Left ventricle myocardium inferior (tissue), 1 donor: ENCODE results near the gene TRDMT1. TPM values are rescaled to one million over a fixed set of nuclear protein-coding genes. Genes with fewer than 3 reads are reported as not detected.

Experiments
- DNase-seq: peaks from one replicate; pipeline ENCODE4 v3.0.0-alpha.2; 2020
- H3K27ac ChIP-seq: fragments of 200-600 bp; replicated peaks from 2 replicates; pipeline ENCODE4 v1.8.0; 2021
- H3K27me3 ChIP-seq: fragments of 200-600 bp; 2 replicates; pipeline ENCODE4 v1.8.0; 2021; ENCODE audit warnings: low read depth
- H3K36me3 ChIP-seq: fragments of 200-600 bp; 2 replicates; pipeline ENCODE4 v1.8.0; 2021
- H3K4me1 ChIP-seq: fragments of 200-600 bp; 2 replicates; pipeline ENCODE4 v1.8.0; 2021
- H3K4me3 ChIP-seq: fragments of 200-600 bp; 2 replicates; pipeline ENCODE4 v1.8.0; 2021; ENCODE audit warnings: mild to moderate bottlenecking, moderate library complexity
- H3K9me3 ChIP-seq: fragments of 200-600 bp; replicated peaks from 2 replicates; pipeline ENCODE4 v1.8.0; 2021
- intact Hi-C: fragments of 100-400 bp; cut with micrococcal nuclease; formaldehyde crosslinking; loops from one replicate; pipeline ENCODE4 v1.11.0; 2022
- total RNA-seq: library from RNA; stranded (reverse); fragmentation: NEBNext Ultra II Directional; extraction: Animal tissue kit (Norgen Biotek cat#: 25700); gene quantifications from one replicate; pipeline ENCODE4 v1.2.1, GENCODE V29; 2021
- TF ChIP-seq, protein P1 (sequence below): fragments of 200-600 bp; IDR thresholded peaks from 2 replicates; pipeline ENCODE4 v1.8.0; 2021; ENCODE audit warnings: antibody characterized with exemption, mild to moderate bottlenecking, borderline replicate concordance
- donor health status: DM: no; HTN: yes; CAD: no; lungs with severe emphysema.

The TRDMT1 gene
- total RNA-seq, 1 donor from 2014 or later: 4.0 TPM

DNA sequence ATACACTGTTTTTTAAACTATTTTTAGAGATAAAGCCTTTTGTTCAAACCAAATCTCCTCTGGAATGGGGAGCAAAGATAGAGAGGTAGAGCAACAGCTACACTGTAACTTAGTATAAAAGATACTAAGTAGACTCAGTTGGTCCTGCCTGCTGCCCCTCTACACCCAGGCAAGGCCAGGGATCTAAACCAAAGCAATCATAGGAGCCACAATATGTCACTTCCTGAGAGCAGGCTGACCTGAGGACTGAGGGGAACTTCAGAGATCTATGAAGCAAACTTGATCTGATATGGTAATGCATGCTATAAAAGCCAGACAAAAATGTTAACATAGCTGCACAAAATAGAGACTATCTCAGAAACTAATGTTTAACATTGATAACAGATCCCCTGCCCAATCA lies 7.0 kb upstream of the TRDMT1 start:
- Histone ChIP-seq H3K4me3 (no peak overlapping the region), H3K36me3 (no peaks in the 10 kb centered on the region), H3K4me1 (no peaks in the 10 kb centered on the region), H3K9me3 (no peaks in the 10 kb centered on the region), H3K27me3 (no peaks in the 10 kb centered on the region), H3K27ac (no peak overlapping the region)
- TF ChIP-seq, protein P1, sequence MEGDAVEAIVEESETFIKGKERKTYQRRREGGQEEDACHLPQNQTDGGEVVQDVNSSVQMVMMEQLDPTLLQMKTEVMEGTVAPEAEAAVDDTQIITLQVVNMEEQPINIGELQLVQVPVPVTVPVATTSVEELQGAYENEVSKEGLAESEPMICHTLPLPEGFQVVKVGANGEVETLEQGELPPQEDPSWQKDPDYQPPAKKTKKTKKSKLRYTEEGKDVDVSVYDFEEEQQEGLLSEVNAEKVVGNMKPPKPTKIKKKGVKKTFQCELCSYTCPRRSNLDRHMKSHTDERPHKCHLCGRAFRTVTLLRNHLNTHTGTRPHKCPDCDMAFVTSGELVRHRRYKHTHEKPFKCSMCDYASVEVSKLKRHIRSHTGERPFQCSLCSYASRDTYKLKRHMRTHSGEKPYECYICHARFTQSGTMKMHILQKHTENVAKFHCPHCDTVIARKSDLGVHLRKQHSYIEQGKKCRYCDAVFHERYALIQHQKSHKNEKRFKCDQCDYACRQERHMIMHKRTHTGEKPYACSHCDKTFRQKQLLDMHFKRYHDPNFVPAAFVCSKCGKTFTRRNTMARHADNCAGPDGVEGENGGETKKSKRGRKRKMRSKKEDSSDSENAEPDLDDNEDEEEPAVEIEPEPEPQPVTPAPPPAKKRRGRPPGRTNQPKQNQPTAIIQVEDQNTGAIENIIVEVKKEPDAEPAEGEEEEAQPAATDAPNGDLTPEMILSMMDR: no peak
- intact Hi-C loops: no loop called here
- no peak for DNase-seq

DNA sequence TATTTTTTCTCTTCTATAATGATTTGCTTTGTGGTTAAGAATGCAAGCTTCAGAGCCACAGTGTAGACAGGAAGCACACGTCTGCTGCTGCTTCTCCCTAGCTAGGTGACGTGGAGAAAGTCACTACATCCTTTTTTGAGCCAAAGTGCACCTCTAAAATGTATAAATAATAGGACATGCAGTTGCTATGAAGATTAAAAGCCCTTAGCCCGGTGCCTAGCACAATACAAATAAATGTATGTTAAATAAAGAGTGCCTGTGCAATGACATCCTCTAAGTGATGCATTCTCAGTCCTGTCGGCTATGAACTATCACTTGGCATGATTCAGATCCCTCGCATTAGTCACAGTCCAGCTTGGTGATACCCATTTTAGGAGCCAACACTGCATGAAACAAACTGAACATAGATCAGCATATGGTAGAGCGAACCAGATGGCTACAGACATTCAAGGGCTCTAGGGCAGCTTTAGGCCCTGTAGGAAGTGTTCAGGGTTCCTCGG lies 4.8 kb upstream of the TRDMT1 start:
- no peaks in the 10 kb centered on the region for H3K9me3 ChIP-seq
- no peak for DNase-seq
- no peak overlapping the region for H3K27ac ChIP-seq

DNA sequence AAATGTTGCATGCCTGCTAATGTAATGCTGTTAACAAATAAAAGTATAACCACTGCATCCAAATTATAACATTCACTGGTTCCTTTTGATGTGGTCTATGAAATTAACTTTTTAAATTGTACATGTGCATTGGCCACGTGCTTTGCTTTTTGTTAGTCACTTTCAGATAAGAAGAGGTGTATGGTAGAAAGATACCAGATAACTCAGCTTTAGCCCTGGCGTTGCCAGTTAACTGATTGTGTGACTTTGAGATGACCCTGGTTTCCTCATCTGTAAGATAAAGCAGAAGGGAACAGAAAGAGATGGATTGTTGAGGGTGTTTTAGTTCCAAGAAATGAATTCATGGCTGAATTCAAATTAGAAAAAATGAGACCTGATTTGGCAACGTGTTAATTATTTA lies 1.9 kb upstream of the TRDMT1 start:
- Histone ChIP-seq H3K27ac (no peak overlapping the region), H3K4me3 (no peak overlapping the region), H3K4me1 (peaks cover 30% of the 10 kb centered on the region), H3K9me3 (no peaks in the 10 kb centered on the region), H3K36me3 (no peaks in the 10 kb centered on the region), H3K27me3 (no peaks in the 10 kb centered on the region)
- intact Hi-C loops: no loop called here
- DNase-seq: no peak
- TF ChIP-seq, protein P1: no peak

More for the DNA sequence above, 4.8 kb upstream of the TRDMT1 start:
- TF ChIP-seq, protein P1: no peak
- Histone ChIP-seq H3K4me1 (peaks cover 6% of the 10 kb centered on the region), H3K4me3 (no peak overlapping the region), H3K27me3 (no peaks in the 10 kb centered on the region), H3K36me3 (no peaks in the 10 kb centered on the region)
- intact Hi-C loops: no loop called here

DNA sequence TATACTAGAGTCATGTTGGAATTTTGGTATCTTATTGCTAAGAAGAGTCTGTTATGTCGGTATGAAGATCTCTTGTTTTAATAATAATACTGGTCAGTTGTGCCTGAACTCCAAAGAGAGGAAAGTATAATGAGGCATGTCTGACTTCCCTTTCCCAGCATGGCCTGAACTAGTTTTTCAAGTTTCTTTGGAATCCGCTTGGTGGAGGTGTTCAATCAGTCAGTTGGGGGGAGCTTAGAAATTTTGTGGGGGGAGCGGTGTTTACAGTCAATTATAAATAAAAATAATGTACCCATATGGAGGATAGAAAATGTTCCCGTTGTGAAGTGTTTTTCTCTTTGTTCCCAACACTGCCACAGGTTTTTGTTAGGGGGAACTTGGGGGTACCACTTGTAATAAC lies 1.5 kb upstream of the TRDMT1 start:
- intact Hi-C loops: no loop called here
- Histone ChIP-seq H3K36me3 (no peaks in the 10 kb centered on the region), H3K4me3 (no peak overlapping the region), H3K4me1 (peaks cover 30% of the 10 kb centered on the region), H3K9me3 (no peaks in the 10 kb centered on the region), H3K27ac (no peak overlapping the region), H3K27me3 (no peaks in the 10 kb centered on the region)
- TF ChIP-seq, protein P1: no peak
- DNase-seq: no peak

DNA sequence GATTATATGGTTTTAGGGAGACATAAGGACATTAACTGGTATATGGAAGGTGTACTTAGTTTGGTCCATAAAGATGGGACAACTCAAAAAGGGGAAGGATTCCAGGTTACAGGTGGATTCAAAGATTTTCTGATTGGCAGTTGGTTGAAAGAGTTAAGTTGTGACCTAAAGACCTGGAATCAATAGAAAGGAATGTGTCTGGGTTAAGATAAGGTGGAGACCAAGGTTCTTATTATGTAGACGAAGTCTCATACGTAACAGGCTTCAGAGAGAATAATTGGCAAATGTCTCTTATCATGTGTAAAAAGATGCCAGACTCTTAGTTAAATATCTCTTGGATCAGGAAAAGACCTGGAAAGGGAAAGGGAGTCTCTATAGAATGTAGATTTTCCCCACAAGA lies 1.0 kb upstream of the TRDMT1 start:
- H3K4me3 ChIP-seq: no peak overlapping the region
- H3K4me1 ChIP-seq: peaks cover 30% of the 10 kb centered on the region
- no peaks in the 10 kb centered on the region for H3K27me3 ChIP-seq
- TF ChIP-seq, protein P1: no peak
- DNase-seq: no peak
- no peaks in the 10 kb centered on the region for H3K9me3 ChIP-seq
- intact Hi-C loops: no loop called here
- no peaks in the 10 kb centered on the region for H3K36me3 ChIP-seq
- no peak overlapping the region for H3K27ac ChIP-seq

DNA sequence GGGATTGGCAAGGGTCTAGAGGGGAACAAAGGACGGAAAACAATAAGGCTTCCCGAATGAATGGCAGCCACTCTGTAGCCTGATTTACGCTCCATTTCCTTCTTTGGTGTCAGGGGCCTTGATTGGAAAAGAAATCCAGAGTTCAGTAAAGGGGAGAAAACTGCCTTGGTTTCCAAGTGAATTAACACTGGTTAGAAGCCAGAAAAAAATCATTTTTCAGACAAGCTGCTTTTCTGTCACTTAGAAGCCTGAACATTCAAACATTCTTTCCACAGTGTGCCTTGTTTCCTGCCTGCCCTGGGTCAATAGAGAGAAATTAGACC lies 283 bp upstream of the TRDMT1 start:
- intact Hi-C loops: no loop called here
- DNase-seq: no peak
- Histone ChIP-seq H3K4me1 (peaks cover 30% of the 10 kb centered on the region), H3K4me3 (peak overlapping the region; percentile 76), H3K36me3 (no peaks in the 10 kb centered on the region), H3K27me3 (no peaks in the 10 kb centered on the region), H3K27ac (peak overlapping the region; percentile 98), H3K9me3 (no peaks in the 10 kb centered on the region)
- TF ChIP-seq, protein P1: no peak
